Hematopoietic multipotent progenitor cell treated with erythropoietin and hydrocortisone succinate and interleukin-3 and kit ligand, for 17 days (in vitro differentiated cells): Measurements from ENCODE around the gene MYO1E.

Experiments used
- DNase-seq: peaks from one replicate; pipeline ENCODE4 v3.0.0-alpha.2; 2015; ENCODE audit warnings: low spot score

The MYO1E gene

DNA sequence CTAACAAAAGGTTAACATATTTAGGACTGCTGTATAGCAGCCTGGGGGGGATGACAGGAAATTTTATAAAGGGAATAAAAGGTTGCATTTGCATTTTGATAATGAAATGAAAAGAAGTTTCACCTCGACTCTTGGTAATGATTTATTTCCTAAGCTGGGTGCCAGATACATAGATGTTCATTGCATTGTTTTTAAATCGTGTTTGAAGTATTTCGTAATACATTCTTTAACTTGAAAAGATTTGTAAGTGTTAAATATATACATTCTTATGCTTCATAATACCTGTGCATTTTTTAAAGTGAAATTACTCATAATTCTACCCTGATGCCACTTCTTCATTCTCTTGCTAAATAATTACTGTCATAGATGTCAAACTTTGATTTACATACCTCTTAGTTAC, 143.2 kb downstream of the MYO1E start:
- DNase-seq = no peak

- DNase-seq = no peak
These were observed 143.7 kb downstream of the MYO1E start for GRCh38 chr15:59229015-59229414.

GRCh38 chr15:59227021-59227420, 145.7 kb downstream of the MYO1E start:
- DNase-seq = no peak

DNA sequence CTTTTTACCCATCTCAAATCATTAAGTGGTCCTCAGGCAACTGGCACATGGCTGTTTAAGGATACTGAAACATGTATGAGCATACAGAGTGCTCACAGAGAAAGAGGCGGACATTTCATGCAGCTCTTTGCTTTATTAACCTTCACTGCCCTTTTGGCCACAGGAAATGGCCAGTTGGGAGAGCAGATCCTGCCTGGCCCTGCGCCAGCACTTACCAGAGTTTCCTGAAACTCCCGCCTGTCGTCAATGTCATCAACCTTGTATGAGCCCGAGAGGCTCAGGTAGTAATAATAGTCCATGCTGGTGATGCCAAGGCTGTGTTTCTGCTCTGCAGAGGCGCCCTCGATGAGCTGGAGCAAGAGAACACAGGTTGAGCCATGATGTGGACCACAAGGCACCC, 148.2 kb downstream of the MYO1E start:
- DNase-seq = no peak

DNA sequence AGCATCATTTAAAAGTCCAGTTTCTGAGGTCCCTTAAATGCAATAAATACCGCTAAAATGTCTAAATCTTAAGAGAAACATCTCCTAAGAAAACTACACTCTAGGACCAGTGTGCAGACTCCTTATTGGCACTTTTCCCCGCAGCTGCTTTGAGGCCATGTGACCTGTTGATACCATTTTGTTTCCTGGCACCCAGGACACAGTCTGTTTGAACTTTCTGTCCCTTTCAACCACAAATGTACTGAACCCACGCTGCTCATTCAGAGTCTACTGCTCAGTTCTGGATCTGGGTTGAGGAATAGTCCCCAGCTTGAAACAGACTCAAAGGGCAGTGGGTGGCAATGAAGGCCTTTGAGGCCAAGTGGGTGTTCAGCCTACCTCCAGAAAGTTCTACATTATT, 148.9 kb downstream of the MYO1E start:
- no peak for DNase-seq

GRCh38 chr15:59222906-59223550, 149.6 kb downstream of the MYO1E start:
- no peak for DNase-seq

GRCh38 chr15:59221511-59222505, 150.9 kb downstream of the MYO1E start:
- DNase-seq = no peak

DNA sequence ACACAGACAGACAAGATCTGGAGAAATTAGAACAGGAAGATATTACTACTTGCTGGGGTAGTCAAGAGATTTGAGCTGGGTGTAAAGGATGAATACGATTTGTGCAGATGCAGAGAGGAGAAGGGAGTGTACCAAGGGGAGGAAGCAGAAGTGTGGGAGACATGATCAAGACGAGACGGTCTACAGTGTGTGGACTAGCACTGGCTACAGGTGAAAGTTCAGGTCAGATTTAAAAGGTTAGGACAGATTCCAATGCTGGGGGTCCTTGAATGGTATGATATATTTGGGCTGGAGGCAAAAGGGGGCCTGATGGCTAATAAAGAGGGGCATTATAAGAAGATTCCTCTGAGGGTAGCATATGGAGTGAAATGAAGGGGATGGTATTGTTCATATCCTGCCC, 154.0 kb downstream of the MYO1E start:
- DNase-seq = no peak

DNA sequence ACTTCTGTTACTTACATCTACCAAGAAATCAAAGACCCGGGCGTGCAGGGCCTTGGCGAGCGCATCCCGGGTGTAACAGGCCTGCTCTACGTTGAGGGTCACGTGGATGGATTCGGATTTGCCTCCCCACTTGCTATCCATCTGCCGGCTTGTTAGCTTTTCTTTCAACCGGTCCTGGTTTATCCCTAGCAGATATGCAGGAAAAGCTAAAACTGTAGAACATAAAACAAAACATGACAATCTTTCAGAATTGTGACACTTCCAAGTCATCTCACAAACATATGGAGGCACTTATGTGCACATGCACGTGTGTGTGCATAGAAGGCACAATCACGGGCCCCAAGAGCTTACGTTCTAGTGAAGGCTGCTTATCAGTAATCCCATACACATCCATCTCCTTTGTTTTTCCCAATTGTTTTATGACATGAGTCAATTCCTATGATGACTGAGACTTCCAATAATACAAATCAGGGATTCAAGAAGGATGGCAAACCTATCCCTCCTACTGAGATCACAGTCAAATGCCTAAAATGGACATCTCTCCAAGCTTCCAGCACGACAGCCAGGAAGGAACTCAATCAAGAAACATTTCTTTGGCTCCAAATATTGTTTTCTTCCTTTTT, 154.7 kb downstream of the MYO1E start:
- DNase-seq = no peak

GRCh38 chr15:59216911-59217310, 155.8 kb downstream of the MYO1E start:
- DNase-seq = no peak

GRCh38 chr15:59210186-59210585, 162.5 kb downstream of the MYO1E start:
- no peak for DNase-seq

DNA sequence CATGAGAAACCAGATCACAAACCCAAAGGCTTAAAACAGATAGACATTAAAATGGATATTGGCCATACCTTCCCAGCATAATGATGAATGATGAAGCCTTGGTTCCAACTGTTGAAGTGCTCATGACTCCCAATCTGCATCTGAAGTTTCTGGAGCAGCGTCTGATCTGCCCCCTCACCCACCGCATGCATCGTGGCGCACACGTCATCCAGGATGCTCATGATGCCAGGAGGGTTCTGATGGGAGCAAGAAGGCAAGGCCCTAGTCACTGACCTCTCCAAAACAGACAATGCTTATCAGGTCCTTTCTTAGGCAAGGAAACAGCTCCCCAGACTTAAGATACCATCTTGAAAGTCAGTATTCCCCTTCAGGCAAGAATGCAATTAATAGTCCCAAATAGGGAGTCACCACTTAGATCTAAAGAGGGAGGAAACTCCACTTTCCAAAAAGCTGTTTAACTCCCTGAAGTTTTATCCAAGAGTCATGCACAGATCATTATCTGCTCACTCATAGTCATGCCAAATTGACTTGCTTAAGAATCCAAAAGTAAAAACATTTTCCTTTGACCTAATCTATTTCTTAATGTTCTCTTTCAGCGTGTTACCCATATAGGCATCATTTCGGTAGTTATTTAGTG, 163.9 kb downstream of the MYO1E start:
- DNase-seq = no peak

DNA sequence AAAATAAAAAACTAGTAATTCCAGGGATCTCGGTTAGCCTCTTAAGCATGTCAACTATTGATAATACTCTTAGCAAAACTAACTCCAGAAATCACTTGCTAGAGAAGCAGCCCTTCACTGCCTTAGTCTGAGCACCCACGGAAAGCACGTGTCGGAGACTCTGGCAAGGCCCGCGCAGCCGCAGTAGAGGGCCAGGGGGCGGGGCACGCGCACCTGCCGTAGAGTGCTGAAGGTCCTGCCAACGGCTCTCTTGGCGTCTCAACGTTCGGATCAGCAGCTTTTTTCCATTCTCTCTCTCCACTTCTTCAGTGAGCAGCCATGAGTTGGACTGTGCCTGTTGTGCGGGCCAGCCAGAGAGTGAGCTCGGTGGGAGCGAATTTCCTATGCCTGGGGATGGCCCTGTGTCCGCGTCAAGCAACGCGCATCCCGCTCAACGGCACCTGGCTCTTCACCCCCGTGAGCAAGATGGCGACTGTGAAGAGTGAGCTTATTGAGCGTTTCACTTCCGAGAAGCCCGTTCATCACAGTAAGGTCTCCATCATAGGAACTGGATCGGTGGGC, 166.0 kb downstream of the MYO1E start, which contains the start of gene LDHAL6B:
TSS of gene LDHAL6B (plus strand) at position 221 of the 561 bp plus-strand sequence. CDS start at position 319, 98 bp downstream.
- no peak for DNase-seq

DNA sequence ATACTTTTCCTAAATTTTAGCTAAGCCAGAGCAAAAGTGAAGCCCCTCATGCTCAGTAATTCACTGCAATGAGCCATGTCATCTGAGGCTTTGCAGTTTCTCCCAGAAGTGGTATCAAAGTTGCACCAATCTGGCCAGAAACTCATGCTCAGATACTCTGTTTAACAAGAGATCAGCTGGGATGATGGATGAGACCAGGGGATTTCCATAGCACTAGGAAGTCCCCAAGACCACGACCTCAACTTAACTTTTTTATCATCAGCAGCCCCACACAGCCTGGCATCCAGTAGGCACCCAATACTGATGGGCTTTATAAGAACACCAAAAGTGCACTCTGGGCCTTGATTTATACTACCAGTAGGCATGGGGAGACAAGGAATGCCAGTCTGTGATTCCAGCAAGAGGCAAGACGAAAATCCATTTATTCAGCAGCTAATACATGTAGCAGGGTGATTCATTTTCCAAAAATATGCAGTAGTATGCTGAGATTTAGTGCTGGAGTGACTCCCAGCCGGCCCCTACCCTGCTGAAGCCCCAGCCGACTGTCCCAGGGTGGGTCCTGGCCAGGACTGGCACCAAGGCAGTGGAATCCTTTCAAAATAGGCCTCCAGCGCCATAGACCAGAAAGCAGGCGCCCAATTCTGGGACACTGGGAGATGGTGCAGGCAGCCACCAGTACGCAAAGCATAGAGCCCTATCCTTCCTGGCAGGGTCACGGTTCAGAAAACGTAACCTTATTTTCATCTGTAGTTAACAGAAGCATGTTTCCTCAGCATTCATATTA, 166.6 kb downstream of the MYO1E start:
- DNase-seq = no peak

DNA sequence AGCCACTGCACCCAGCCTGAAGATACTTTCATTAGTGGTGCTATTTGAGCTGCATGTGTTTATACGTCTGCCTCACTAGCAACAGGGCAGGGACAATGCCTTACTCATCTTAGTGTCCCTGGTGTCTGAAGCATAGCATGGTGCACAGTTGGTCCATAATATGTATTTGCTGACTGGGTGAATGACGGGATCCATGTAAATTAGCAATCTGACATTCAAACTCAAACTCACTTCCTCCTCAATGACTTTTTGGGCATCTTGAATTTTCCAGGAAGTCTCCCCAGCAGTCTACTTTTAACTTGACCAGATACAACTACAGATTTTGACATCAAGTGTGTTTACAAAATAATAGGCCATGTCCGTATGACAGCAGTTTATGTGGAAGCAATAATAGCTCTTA, 169.0 kb downstream of the MYO1E start:
- DNase-seq = no peak

DNA sequence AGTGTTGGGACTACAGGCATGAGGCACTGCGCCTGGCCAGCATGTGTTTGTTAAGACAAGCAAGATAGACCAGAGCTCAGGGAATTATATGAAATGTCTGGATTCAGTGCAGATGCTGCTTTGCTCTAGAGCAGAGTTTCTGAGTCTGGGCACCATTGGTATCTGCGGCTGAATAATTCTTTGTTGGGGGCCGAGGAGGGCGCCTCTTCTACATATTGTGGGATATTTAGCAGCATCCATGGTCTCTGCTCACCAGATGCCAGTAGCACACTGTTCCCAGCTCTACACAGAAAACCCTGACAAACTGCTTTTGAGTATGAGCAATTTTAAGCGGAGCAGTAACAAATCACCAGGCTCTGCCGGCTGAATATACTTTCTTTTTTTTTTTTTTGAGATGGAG, 169.7 kb downstream of the MYO1E start:
- DNase-seq = no peak

- no peak for DNase-seq
These were observed 172.1 kb downstream of the MYO1E start for GRCh38 chr15:59200560-59200959.

GRCh38 chr15:59199626-59200465, 172.8 kb downstream of the MYO1E start:
- no peak for DNase-seq

DNA sequence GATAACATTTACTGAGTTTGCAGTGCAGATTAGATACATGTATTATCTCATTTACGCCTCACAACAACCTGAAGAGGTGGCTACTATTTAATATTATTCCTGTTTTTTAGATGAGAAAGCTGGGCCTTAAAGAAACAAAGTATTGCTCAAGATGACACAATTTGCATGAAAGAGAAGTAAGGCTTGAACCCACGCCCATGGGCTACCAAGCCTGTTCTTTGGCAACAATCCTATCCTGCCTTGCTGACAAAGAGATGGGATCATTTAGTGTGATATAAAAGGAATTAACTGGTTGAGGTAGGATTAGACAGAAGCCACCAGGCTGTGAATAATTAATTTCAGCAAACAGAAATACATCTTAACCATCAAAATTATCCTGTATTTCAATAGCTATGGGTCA, 175.2 kb downstream of the MYO1E start:
- DNase-seq = no peak

DNA sequence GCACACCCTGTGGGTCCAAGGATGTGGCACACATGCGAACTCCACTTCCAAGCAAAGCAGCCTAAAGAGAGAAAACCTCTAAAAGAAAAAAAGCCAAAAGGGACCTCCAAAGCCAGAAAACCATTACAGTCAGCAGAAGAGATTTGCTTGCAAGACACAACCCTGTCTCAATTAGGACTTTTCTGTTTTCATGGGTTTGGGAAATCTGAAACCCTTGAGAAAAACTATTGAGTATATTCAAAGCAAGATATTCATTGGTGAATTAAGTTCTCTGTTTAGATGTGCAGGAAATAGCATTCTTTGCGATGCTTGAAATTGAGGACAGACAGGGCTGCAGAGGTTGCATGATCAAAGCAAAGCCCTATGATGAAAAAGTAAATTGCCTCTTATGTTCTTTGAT, 176.3 kb downstream of the MYO1E start:
- no peak for DNase-seq
